ENCODE results near the gene RAB40B. TPM values are rescaled to one million over a fixed set of nuclear protein-coding genes. Genes with fewer than 3 reads are reported as not detected.

Gene RAB40B
- total and polyA plus RNA-seq, 2 donors (not counting 1 experiment from before 2014, with no cell fraction given), result 4.7 to 8.0 TPM

DNA sequence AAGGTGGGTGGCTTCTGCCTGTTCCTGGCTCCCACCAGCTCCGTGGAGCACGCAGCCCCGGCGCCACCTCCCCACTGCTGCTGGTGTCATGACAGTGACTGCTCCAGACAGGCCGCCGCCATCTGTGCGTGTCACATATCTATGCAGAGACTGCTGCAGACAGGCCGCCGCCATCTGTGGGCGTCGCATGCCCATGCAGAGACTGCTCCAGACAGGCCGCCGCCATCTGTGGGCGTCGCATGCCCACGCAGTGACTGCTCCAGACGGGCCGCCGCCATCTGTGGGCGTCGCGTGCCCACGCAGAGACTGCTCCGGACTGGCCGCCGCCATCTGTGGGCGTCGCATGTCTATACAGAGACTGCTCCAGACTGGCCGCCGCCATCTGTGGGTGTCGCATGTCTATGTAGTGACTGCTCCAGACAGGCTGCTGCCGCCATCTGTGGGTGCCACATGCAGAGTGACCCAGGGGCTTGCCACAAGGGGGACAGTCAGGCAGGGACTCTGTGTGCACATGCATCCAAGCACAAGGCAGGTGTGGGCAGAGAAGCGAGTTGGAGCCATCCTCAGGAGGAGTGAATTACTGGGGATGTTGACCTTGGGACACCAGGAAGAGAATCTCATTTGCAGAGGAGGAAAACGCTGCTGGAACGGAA lies 14.7 kb upstream of the RAB40B start:
- H3K9ac ChIP-seq (ENCODE audit: low read length), result no peak overlapping the region
- no peaks in the 10 kb centered on the region for H3K27me3 Mint-ChIP-seq
- H3K4me3 ChIP-seq (ENCODE audit: control extremely low read depth in 1 of 5, extremely low read depth in 1 of 5, insufficient read depth in 1 of 5, low read depth in 2 of 5, low read length in 4 of 5), result no peak overlapping the region
- H3K4me3 Mint-ChIP-seq, result peak overlapping the region; percentile 4
- H3K4me1 ChIP-seq (ENCODE audit: control insufficient read depth in 2 of 2, insufficient read depth in 2 of 2, low read length in 2 of 2), result peaks cover 16 to 30% of the 10 kb centered on the region in 2 donors
- H3K9me3 ChIP-seq (ENCODE audit: control extremely low read depth in 1 of 3, control insufficient read depth in 2 of 3, insufficient read depth in 1 of 3, low read length in 2 of 3), result no peaks in the 10 kb centered on the region
- no peak for DNase-seq
- no peaks in the 10 kb centered on the region for H3K9me3 Mint-ChIP-seq (ENCODE audit: insufficient read depth)
- no peak overlapping the region for H3K27ac Mint-ChIP-seq
- peaks cover 11% of the 10 kb centered on the region for H3K79me2 ChIP-seq (ENCODE audit: control insufficient read depth, insufficient read depth, low read length)
- intact Hi-C loops (cut with micrococcal nuclease), result no loop called here
- ATAC-seq (ENCODE audit: low read depth), result no peak
- ChIA-PET POLR2A (no interaction called here), CTCF (interaction anchor here (1.1 kb wide), 1 partner anchor 69 kb away, joined by 4 read pairs; no protein-coding TSS in a partner anchor)
- H3K4me2 ChIP-seq (replicated peaks; ENCODE audit: low read depth, low read length, poor library complexity, severe bottlenecking), result no peak overlapping the region
- no peak overlapping the region for H2AFZ ChIP-seq (ENCODE audit: insufficient read depth, low read depth, low read length, poor library complexity, severe bottlenecking)
- no peak overlapping the region for H3K27ac ChIP-seq (ENCODE audit: low read length in 2 of 2)
- 92% methylated on average over 35 of the region's 35 CpGs for WGBS (ENCODE audit: insufficient coverage)
- H3K27me3 ChIP-seq (replicated peaks in 1 of 4; ENCODE audit: control extremely low read depth in 1 of 4, control insufficient read depth in 3 of 4, insufficient read depth in 4 of 4, low read length in 3 of 4), result no peaks in the 10 kb centered on the region
- H3K4me1 Mint-ChIP-seq, result peaks cover 20% of the 10 kb centered on the region
- TF ChIP-seq, protein P1, sequence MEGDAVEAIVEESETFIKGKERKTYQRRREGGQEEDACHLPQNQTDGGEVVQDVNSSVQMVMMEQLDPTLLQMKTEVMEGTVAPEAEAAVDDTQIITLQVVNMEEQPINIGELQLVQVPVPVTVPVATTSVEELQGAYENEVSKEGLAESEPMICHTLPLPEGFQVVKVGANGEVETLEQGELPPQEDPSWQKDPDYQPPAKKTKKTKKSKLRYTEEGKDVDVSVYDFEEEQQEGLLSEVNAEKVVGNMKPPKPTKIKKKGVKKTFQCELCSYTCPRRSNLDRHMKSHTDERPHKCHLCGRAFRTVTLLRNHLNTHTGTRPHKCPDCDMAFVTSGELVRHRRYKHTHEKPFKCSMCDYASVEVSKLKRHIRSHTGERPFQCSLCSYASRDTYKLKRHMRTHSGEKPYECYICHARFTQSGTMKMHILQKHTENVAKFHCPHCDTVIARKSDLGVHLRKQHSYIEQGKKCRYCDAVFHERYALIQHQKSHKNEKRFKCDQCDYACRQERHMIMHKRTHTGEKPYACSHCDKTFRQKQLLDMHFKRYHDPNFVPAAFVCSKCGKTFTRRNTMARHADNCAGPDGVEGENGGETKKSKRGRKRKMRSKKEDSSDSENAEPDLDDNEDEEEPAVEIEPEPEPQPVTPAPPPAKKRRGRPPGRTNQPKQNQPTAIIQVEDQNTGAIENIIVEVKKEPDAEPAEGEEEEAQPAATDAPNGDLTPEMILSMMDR (IDR thresholded peaks at IDR 0.05), result no peak
- TF ChIP-seq EZH2 (IDR thresholded peaks at IDR 0.05; ENCODE audit: borderline replicate concordance, insufficient read depth, low read depth, low read length, poor library complexity, severe bottlenecking), result no peak
- no peaks in the 10 kb centered on the region for H3K36me3 ChIP-seq (replicated peaks in 1 of 2; ENCODE audit: control extremely low read depth in 1 of 2, control insufficient read depth in 1 of 2, extremely low read depth in 1 of 2, insufficient read depth in 2 of 2, low read length in 1 of 2)
- peaks cover 11% of the 10 kb centered on the region for H4K20me1 ChIP-seq (ENCODE audit: control insufficient read depth, insufficient read depth, low read length, poor library complexity, severe bottlenecking)

DNA sequence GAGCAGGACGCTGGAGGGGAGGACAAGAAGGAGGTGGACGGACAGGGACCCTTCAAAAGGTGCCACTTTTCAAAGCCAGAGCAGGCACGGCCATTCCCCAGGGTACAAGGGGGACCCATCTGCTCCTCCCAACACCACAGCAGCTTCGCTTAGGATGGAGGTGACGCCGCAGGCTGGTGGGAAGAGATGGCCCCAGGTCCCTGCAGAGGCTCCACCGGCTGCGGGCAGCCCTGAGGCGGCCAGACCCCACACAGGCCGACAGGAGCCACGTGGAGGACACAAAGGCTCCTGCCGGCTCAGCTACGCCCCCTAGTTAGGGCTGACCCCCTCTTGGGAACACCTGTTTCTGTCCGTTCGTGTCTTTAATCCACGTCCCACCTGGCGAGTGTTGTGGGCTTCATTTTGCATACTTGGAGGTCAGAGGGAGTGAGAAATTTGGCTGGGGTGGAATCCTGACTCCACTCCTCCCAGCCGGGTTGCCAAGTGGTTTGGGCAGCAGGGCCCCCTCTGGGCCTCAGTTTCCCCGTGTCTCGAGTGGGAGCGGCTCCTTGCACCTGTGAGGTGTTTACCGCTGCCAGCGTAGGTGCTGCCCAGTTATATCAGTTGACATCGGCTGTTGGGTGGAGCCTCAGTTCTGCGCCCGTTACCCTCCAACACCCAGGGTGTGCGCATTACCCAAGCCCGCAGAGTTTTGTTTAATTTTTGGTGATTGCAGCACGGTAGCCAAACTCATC lies 12.2 kb upstream of the RAB40B start:
- no peak for DNase-seq
- Mint-ChIP-seq H3K4me1 (peaks cover 10% of the 10 kb centered on the region), H3K4me3 (no peak overlapping the region), H3K9me3 (ENCODE audit: insufficient read depth) (no peaks in the 10 kb centered on the region), H3K27ac (no peak overlapping the region), H3K27me3 (no peaks in the 10 kb centered on the region)
- no peak overlapping the region for H3K4me3 ChIP-seq (ENCODE audit: control extremely low read depth in 1 of 5, extremely low read depth in 1 of 5, insufficient read depth in 1 of 5, low read depth in 2 of 5, low read length in 4 of 5)
- no peak for TF ChIP-seq EZH2 (IDR thresholded peaks at IDR 0.05; ENCODE audit: borderline replicate concordance, insufficient read depth, low read depth, low read length, poor library complexity, severe bottlenecking)
- TF ChIP-seq, protein P1 (IDR thresholded peaks at IDR 0.05), result no peak
- H3K9ac ChIP-seq (ENCODE audit: low read length), result no peak overlapping the region
- ChIA-PET CTCF (no interaction called here), POLR2A (no interaction called here)
- H3K4me2 ChIP-seq (replicated peaks; ENCODE audit: low read depth, low read length, poor library complexity, severe bottlenecking), result no peak overlapping the region
- H4K20me1 ChIP-seq (ENCODE audit: control insufficient read depth, insufficient read depth, low read length, poor library complexity, severe bottlenecking), result no peaks in the 10 kb centered on the region
- H2AFZ ChIP-seq (ENCODE audit: insufficient read depth, low read depth, low read length, poor library complexity, severe bottlenecking), result no peak overlapping the region
- ATAC-seq (ENCODE audit: low read depth), result no peak
- no peaks in the 10 kb centered on the region for H3K79me2 ChIP-seq (ENCODE audit: control insufficient read depth, insufficient read depth, low read length)
- H3K9me3 ChIP-seq (ENCODE audit: control extremely low read depth in 1 of 3, control insufficient read depth in 2 of 3, insufficient read depth in 1 of 3, low read length in 2 of 3), result no peaks in the 10 kb centered on the region
- H3K4me1 ChIP-seq (ENCODE audit: control insufficient read depth in 2 of 2, insufficient read depth in 2 of 2, low read length in 2 of 2), result peaks cover 3 to 22% of the 10 kb centered on the region in 2 donors
- 77% methylated on average over 24 of the region's 29 CpGs for WGBS (ENCODE audit: insufficient coverage)
- H3K36me3 ChIP-seq (replicated peaks in 1 of 2; ENCODE audit: control extremely low read depth in 1 of 2, control insufficient read depth in 1 of 2, extremely low read depth in 1 of 2, insufficient read depth in 2 of 2, low read length in 1 of 2), result no peaks in the 10 kb centered on the region
- H3K27ac ChIP-seq (ENCODE audit: low read length in 2 of 2), result no peak overlapping the region
- intact Hi-C loops (cut with micrococcal nuclease), result no loop called here
- H3K27me3 ChIP-seq (replicated peaks in 1 of 4; ENCODE audit: control extremely low read depth in 1 of 4, control insufficient read depth in 3 of 4, insufficient read depth in 4 of 4, low read length in 3 of 4), result no peaks in the 10 kb centered on the region

Data from B cell (primary cell).